ENCODE results near the gene AFAP1.
A peak's percentile ranks its signal among the peaks of the same experiment; 100 is the strongest.

AFAP1 gene

DNA sequence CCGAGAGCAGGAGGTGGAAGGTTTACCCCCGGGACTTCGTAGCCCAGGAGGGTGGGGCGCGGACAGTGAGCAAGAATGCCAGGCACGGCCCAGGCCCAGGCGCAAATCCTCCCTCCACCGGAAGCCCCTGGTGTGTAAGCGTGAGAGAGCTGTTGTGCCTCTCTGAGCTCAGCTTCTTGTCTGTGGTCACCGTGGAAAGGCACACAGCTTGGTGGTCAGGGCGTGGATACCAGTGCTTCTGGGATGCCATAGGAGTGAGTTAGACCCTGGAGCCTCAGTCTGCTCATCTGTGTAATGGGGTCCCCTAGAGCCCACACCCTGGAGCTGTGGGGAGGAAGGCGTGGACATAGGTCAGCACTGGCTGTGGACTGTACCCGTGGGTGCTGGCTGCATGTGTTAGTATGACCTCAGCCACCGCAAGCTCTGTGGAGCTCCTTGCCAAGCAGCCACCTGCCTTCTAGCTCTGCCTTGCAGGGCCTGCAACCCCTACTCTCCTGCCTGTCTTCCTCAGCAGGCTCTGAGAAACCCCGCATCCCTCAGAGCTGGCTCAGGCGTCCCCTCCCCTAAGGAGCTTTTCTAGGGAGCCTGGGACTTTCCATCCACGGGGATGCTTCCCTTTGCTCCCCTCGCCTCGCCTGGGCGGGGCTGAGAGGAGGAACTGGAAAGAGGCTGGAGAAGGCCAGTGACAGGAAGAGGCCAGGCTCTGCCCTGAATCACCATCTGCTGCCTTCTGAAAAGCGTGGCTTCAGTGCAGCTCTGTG is 28.0 kb upstream of the AFAP1 start:
- no peak for DNase-seq (ENCODE audit: low read depth)

DNA sequence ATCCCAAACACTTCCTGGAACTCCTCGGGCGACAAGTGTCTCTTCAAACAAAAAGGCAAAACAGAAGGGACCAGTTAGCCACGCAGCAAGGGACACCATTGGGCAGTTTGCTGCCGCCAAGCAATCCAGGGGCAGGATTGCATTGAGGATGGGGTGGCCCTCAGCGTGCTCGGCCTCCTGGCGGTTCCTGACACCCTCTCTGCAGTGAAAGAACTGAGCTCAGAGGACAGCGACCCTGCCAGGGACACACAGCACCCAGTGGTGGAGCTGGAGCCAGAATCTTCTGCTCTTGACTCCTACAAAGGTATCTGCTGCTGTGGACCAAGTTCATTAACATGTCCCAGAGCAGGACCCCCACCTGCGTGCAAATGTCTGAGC is 27.4 kb upstream of the AFAP1 start:
- DNase-seq (ENCODE audit: low read depth), result no peak

GRCh38 chr4:7966281-7967062 is 26.8 kb upstream of the AFAP1 start:
- no peak for DNase-seq (ENCODE audit: low read depth)

DNA sequence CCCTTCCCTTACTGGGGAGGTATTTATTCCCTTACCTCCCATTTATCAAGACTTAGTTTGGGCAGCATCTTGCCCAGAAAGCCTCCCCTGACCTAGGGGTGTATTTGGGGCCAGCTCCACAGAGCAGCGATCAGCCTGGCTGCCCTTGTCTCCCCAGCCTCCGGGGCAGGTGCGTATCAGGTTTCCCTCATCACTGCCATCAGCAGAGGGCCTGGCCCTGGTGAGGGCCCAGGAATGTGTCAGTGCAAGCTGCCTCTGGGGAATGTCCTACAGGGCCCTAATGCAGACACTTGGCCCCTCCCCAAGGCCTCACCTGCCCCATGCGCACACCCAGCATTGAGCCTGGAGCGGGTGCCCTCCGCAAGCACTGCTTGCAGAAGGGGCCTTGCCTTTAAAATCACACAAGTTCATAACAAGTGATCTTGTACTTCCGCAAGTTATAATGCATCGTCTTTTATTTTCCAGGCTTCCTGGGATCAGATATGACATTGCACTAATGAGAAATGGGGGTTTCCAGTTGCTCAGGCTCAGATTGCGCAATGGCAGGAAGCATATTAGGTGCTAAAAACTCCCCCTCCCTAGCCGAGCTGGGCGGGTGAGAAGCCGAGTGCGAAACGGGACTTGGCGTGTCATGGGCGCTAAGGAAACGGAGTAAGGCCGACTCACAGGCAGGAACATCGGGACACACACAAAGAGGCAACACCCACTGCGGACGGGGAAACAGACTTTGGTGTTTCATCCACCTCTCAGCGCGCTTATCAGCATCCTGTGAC is 25.4 kb upstream of the AFAP1 start:
- no peak for DNase-seq (ENCODE audit: low read depth)

DNA sequence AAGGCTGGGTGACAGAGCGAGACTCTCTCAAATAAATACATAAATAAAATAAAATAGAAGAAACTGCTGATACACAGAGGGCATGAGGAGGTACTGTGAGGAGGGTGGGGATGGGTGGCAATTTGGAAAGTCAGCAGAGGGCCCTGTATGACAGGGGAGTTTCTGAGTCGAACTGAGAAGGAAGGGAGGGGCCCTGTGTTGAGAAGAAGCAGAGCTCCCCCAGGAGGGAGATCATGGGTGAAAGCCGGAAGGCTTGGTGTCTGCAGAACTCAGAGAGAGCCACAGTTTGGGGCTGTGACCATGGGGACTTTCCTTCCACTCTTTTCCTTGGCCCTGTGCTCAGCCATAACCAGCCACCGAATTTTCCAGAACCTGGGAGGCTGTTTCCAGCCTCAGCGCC is 24.8 kb upstream of the AFAP1 start:
- no peak for DNase-seq (ENCODE audit: low read depth)

DNA sequence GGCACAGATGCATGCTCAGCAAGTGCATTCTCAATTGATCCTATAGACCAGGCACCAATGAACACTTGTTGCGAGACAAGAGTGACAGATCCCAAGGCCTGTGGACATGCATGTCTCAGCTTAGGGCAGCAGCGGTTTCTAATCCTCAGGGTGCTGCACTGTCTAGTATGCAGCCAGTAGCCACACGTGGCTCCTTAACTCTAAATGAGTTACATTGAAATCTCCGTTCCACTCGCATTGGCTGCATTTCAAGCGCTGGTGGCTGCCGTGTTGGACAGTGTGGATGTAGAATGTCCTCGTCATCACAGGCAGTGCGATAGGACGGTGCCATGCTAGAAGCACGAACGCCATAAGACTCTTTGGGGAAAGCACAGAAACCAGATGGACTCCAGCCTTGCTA is 24.0 kb upstream of the AFAP1 start:
- DNase-seq (ENCODE audit: low read depth), result no peak

- no peak for DNase-seq (ENCODE audit: low read depth)
Measured at GRCh38 chr4:7962609-7963508, 23.2 kb upstream of the AFAP1 start.

DNA sequence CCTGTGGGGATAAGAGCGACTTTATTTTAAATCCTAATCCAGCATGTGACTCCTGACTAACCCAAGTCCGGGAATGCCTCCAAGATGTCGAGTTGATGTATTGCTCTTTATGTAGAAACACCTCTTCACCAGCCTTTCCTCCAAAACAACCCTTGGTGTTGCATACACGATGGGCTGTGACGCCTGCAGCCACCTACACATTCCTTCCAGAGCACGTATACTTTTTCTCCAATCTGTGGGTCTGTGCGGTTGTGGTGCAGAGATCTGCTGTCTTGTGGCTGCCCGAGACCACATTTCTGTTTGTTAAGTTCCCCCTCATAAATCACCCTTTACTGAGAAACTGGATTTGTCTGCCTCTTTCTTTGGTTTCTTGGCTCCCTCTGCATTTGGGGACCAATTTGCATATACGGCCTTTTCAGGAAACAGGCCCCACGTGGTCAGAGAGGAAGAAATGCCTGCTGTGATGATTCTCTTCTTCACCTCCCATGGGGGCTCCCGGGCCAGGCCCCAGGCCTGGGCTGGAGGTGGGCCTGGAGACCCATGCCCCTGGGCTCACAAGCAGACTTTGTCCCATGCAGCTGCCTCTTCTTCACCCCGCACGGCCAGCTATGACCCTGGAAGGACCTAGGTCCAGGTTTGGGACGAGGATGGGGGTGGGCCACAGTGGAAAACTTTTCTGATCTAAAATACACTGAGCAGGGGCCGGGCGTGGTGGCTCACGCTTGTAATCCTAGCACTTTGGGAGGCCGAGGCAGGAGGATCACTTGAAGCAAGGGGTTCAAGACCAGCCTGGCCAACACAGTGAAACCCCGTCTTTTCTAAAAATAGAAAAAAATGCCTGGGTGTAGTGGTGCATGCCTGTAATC is 21.4 kb upstream of the AFAP1 start:
- DNase-seq (ENCODE audit: low read depth), result peak; percentile 61

DNA sequence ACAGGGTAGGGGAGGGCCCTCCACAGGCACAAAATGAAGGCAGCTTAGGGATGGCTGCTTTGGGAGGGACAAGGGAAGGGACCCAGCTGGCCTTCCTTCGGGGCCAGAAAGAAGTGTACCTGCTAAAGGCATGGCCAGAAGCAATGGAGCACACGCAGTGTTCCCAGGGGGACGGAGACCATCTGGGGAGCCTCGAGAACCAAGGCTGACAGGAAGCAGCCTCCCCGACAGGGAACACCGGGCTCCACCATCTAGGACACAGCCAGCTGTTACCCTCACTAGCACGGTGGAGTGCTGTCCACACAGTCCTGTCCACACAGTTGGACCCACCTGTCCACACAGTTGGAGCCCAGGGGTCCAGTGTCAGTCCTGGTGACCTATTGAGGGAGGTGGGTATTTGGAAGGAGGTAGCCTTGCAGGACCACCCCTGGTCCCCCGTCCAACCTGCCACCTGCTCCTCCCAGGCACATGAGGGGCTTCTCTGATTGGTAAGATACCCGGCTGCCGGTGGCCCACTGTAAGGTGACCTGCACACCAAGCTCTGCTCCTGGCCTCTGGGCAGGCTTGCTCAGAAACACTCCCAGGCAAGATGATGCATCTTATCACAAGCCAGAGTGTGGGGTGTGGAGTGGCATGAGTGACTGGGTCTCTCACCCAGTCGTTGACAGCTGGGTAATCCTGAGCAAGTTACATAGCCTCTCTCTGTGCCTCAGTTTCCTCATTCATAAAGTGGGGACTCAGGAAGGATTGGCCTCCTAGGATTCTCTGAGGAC is 20.5 kb upstream of the AFAP1 start:
- DNase-seq (ENCODE audit: low read depth), result no peak

DNA sequence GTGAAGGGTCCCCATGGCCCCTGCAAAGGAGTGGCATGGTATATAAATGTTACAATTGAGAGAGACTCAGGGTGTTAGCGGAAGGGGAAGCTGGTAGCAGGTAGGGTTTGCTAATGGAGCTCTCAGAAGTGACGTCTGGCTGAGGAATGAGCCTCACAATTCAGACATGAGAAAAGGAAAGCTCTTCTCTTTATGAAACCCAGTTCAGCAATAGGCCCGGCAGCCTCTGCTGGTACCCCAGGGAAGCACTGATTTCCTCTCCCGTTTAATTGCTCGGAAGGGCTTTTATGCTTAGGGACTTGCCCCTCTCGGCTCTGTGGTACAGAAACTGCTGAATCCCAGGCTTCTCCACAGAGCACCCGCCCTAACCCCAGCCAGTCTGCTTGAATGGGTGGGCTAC is 19.4 kb upstream of the AFAP1 start:
- DNase-seq (ENCODE audit: low read depth), result no peak

GRCh38 chr4:7956934-7957656 is 17.4 kb upstream of the AFAP1 start:
- no peak for DNase-seq (ENCODE audit: low read depth)

DNA sequence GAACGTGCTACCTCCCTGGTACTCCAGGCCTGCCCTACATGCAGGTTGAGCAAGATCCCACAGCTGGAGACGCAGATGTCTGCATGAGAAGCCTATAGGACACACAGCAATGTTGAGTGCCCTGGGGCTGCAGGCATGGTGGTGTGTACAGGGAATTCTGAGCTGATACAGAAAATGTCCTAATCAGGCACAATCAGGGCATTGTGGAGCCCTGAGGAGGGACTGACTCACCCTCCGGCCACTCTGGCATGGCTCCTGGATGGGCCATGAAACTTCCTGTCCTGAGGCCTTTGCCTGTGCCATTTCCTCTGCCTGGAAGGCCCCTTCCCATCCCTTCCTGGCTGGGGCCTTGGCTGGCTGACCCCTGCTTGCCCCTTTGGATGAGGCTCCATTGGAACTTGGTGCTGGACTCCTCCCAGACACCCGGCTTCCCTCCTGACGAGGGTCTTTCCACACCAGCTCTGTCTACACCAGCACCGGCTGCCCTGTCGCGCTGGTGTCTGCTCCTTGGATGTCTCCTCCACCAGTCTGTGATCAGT is 16.7 kb upstream of the AFAP1 start:
- DNase-seq (ENCODE audit: low read depth), result no peak

- no peak for DNase-seq (ENCODE audit: low read depth)
Measured at GRCh38 chr4:7955393-7955792, 15.7 kb upstream of the AFAP1 start.

DNA sequence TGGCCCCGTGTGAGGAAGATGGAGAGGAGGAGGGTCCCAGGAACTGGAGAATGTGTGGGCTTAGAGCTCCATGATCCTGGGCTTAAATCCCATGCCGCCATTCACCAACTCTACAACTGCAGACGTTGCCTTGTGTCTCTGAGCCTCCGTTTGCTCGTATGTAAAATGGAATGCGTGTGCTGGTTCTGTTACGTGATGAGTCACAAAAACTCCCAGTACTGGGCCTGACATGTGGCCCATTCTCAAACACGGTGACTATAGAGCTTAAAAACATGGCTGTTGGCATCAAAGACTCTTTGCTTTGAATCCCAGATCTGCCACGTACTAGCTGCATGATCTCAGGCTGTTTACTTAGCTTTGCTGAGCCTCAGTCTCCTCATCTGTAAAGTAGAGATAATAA is 13.0 kb upstream of the AFAP1 start:
- DNase-seq (ENCODE audit: low read depth), result no peak

DNA sequence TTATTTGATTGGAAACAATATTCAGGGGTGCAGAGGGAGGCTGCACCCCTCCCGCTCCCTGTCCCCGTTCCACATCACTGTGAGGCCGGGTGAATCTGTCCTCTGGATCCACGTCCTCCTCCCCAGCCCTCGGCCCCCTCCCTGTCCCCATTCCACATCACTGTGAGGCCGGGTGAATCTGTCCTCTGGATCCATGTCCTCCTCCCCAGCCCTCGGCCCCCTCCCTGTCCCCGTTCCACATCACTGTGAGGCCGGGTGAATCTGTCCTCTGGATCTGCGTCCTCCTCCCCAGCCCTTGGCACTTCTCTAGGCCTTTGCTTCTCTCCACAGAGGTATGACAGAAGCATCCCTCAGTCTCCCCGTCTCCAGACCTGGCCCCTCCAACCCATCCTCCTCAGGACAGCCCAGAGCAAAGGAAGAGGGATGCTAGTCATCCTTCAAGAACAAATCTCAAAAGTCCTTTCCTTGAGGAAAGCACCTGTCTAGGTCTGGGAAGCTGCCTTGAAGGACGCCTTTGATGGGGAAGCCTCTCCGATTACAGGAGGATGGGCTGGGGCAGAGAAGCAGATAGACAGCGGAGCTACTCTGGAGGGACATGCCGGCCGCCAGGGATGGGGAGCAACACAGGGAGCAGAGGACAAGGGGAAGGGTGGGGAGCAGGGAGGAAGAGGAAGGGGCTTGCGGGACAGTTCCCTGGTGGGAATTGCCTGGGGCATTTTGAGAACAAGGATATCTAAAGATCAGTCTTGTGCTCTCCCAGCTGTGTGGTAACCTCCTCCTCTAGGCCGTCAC is 10.8 kb upstream of the AFAP1 start:
- DNase-seq (ENCODE audit: low read depth), result no peak

DNA sequence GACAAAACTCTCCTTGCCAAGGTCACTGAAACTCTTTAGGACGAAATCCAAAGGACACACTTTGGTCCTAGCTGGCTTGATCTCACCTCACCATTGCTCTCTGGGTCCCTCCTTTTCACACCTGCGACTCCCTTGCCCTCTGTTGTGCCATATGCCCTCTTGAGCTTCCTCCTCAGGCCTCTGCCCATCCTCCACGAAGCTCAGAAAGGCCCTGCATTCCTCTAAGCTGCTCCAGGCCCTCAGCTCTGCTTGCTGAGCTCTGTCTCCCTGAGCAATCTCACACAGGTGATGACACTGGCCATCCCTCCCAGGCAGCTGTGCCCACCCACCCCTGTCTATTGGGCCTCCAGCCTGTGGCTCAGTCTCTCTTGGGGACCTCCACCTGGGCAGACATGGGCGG is 10.1 kb upstream of the AFAP1 start:
- DNase-seq (ENCODE audit: low read depth), result no peak

DNA sequence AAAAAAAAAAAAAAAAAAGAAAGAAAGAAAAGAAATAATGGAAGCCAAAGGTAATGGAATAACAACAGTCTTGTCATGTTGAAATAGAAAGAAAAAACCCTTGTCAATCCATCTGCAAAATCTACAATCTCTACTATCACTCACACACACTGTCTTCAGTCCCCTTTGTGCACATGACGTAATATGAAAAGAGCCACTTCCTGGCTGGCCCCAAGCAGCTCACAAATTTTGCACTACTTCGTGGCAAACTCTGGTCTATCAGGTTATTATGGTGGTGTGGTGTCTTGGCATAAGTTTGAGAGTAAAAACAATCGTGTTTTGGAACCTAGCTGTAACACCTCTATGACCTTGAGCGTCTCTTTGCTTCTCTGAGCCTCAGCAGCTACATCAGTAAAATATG is 8.3 kb upstream of the AFAP1 start:
- DNase-seq (ENCODE audit: low read depth), result no peak

GRCh38 chr4:7945709-7946380 is 6.2 kb upstream of the AFAP1 start:
- no peak for DNase-seq (ENCODE audit: low read depth)

Measured in stimulated activated CD4-positive, alpha-beta T cell treated with anti-CD3 and anti-CD28 coated beads, Interleukin-2, amount 100 ng/mL, for 4 hours (primary cell).